Activated naive CD4-positive, alpha-beta T cell treated with anti-CD3 and anti-CD28 coated beads for 36 hours (primary cell): ENCODE results near the gene NDRG2. TPM values are rescaled to one million over a fixed set of nuclear protein-coding genes. Genes with fewer than 3 reads are reported as not detected.

ENCODE experiments used
- CTCF ChIA-PET: fragments of 350-600 bp; sonication (Branson Sonifier 250); formaldehyde crosslinking; loops from one replicate; lab custom pipeline; 2021; ENCODE audit warnings: antibody characterized with exemption; lab: Charles Lee
- DNase-seq: peaks from one replicate; pipeline ENCODE4 v3.0.0-alpha.2; 2020
- H3K27ac Mint-ChIP-seq: one replicate; pipeline ENCODE4 v1.8.0; 2021; ENCODE audit warnings: mild to moderate bottlenecking, mixed read lengths
- H3K27me3 Mint-ChIP-seq: one replicate; pipeline ENCODE4 v1.8.0; 2021; ENCODE audit warnings: low read depth, mixed read lengths
- H3K36me3 Mint-ChIP-seq: one replicate; pipeline ENCODE4 v1.8.0; 2021; ENCODE audit warnings: low read depth, mixed read lengths
- H3K4me1 Mint-ChIP-seq: one replicate; pipeline ENCODE4 v1.8.0; 2021; ENCODE audit warnings: low read depth, mixed read lengths
- H3K4me3 Mint-ChIP-seq: one replicate; pipeline ENCODE4 v1.8.0; 2021; ENCODE audit warnings: mild to moderate bottlenecking, moderate library complexity, mixed read lengths
- H3K9me3 Mint-ChIP-seq: one replicate; pipeline ENCODE4 v1.8.0; 2021; ENCODE audit warnings: mixed read lengths
- intact Hi-C: fragments of 100-400 bp; cut with micrococcal nuclease; formaldehyde crosslinking; loops from one replicate; pipeline ENCODE4 v1.15.1; 2023
- total RNA-seq, 2 experiments: library from RNA; stranded (reverse); gene quantifications; one replicate each; pipeline ENCODE4 v1.2.3, GENCODE V29; 2021

The NDRG2 gene
- total RNA-seq, 2 experiments from 2014 or later: 8.4 to 8.8 TPM

GRCh38 chr14:21066882-21067502, 42.1 kb upstream of the NDRG2 start:
- peaks cover 61% of the 10 kb centered on the region for H3K27me3 Mint-ChIP-seq
- peak; percentile 34 for DNase-seq
- H3K36me3 Mint-ChIP-seq: no peaks in the 10 kb centered on the region
- H3K27ac Mint-ChIP-seq: no peak overlapping the region
- peaks cover 29% of the 10 kb centered on the region for H3K4me1 Mint-ChIP-seq
- intact Hi-C loops: loop anchor here (10.0 kb wide), 1 partner anchor 488 kb away; no protein-coding TSS in a partner anchor
- H3K9me3 Mint-ChIP-seq: no peaks in the 10 kb centered on the region
- H3K4me3 Mint-ChIP-seq: no peak overlapping the region
- CTCF ChIA-PET: interaction anchor here (0.6 to 4.5 kb wide), 15 partner anchors 10 to 63 kb away, joined by 3 to 76 read pairs (median 4); no protein-coding TSS in a partner anchor

GRCh38 chr14:21063479-21063878, 38.6 kb upstream of the NDRG2 start:
- DNase-seq: no peak
- H3K4me3 Mint-ChIP-seq: no peak overlapping the region
- H3K36me3 Mint-ChIP-seq: no peaks in the 10 kb centered on the region
- CTCF ChIA-PET: interaction anchor here (0.6 to 1.0 kb wide), 3 partner anchors 29 to 52 kb away, joined by 3 to 5 read pairs (median 4); no protein-coding TSS in a partner anchor
- H3K27ac Mint-ChIP-seq: no peak overlapping the region
- peaks cover 33% of the 10 kb centered on the region for H3K27me3 Mint-ChIP-seq
- H3K4me1 Mint-ChIP-seq: peaks cover under 1% of the 10 kb centered on the region
- H3K9me3 Mint-ChIP-seq: no peaks in the 10 kb centered on the region
- intact Hi-C loops: loop anchor here (10.0 kb wide), 1 partner anchor 491 kb away; no protein-coding TSS in a partner anchor

DNA sequence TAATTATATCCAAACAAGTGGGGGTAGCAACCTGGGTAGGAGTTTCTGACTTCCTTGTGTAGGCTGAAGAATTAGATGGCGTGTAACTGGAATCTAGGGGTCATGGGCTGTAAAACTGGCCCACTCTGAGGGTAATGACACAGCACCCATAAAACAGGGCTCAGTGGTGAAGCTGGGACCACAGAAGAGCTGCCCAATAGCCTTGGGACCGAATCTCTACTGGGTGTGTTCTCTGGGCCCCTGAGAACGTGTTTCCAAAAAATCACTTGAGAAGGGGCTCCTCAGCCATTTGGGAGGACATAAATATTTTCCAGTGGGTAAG, 36.4 kb upstream of the NDRG2 start:
- H3K36me3 Mint-ChIP-seq: no peaks in the 10 kb centered on the region
- no peak for DNase-seq
- H3K27ac Mint-ChIP-seq: no peak overlapping the region
- intact Hi-C loops: loop anchor here (10.0 kb wide), 1 partner anchor 493 kb away; no protein-coding TSS in a partner anchor
- H3K4me3 Mint-ChIP-seq: no peak overlapping the region
- H3K9me3 Mint-ChIP-seq: no peaks in the 10 kb centered on the region
- H3K4me1 Mint-ChIP-seq: no peaks in the 10 kb centered on the region
- CTCF ChIA-PET: interaction anchor here (0.9 to 3.1 kb wide), 5 partner anchors 10 to 46 kb away, joined by 3 to 9 read pairs (median 3); no protein-coding TSS in a partner anchor
- H3K27me3 Mint-ChIP-seq: peaks cover 21% of the 10 kb centered on the region

- CTCF ChIA-PET: interaction anchor here (1.0 to 3.1 kb wide), 3 partner anchors 11 to 32 kb away, joined by 3 to 9 read pairs (median 3); no protein-coding TSS in a partner anchor
- peaks cover 18% of the 10 kb centered on the region for H3K27me3 Mint-ChIP-seq
- H3K36me3 Mint-ChIP-seq: no peaks in the 10 kb centered on the region
- H3K4me3 Mint-ChIP-seq: no peak overlapping the region
- no peaks in the 10 kb centered on the region for H3K9me3 Mint-ChIP-seq
- no peak for DNase-seq
- no peak overlapping the region for H3K27ac Mint-ChIP-seq
- no peaks in the 10 kb centered on the region for H3K4me1 Mint-ChIP-seq
- intact Hi-C loops: loop anchor here (10.0 kb wide), 1 partner anchor 494 kb away; no protein-coding TSS in a partner anchor
These were observed 35.9 kb upstream of the NDRG2 start for GRCh38 chr14:21060614-21061346.

GRCh38 chr14:21059842-21060613, 35.2 kb upstream of the NDRG2 start:
- no peak for DNase-seq
- Mint-ChIP-seq H3K9me3 (no peaks in the 10 kb centered on the region), H3K4me3 (no peak overlapping the region), H3K27ac (no peak overlapping the region), H3K27me3 (peaks cover 13% of the 10 kb centered on the region), H3K4me1 (no peaks in the 10 kb centered on the region), H3K36me3 (no peaks in the 10 kb centered on the region)
- intact Hi-C loops: loop anchor here (10.0 kb wide), 1 partner anchor 495 kb away; no protein-coding TSS in a partner anchor
- CTCF ChIA-PET: interaction anchor here (1.0 to 3.1 kb wide), 4 partner anchors 12 to 45 kb away, joined by 3 to 9 read pairs (median 4); no protein-coding TSS in a partner anchor

GRCh38 chr14:21058903-21059302, 34.0 kb upstream of the NDRG2 start:
- H3K36me3 Mint-ChIP-seq: no peaks in the 10 kb centered on the region
- no peak overlapping the region for H3K4me3 Mint-ChIP-seq
- no peak for DNase-seq
- H3K27me3 Mint-ChIP-seq: peaks cover 9% of the 10 kb centered on the region
- H3K4me1 Mint-ChIP-seq: no peaks in the 10 kb centered on the region
- CTCF ChIA-PET: interaction anchor here (0.7 to 1.8 kb wide), 3 partner anchors 29 to 58 kb away, joined by 3 to 5 read pairs (median 3); no protein-coding TSS in a partner anchor
- H3K27ac Mint-ChIP-seq: no peak overlapping the region
- intact Hi-C loops: no loop called here
- no peaks in the 10 kb centered on the region for H3K9me3 Mint-ChIP-seq

DNA sequence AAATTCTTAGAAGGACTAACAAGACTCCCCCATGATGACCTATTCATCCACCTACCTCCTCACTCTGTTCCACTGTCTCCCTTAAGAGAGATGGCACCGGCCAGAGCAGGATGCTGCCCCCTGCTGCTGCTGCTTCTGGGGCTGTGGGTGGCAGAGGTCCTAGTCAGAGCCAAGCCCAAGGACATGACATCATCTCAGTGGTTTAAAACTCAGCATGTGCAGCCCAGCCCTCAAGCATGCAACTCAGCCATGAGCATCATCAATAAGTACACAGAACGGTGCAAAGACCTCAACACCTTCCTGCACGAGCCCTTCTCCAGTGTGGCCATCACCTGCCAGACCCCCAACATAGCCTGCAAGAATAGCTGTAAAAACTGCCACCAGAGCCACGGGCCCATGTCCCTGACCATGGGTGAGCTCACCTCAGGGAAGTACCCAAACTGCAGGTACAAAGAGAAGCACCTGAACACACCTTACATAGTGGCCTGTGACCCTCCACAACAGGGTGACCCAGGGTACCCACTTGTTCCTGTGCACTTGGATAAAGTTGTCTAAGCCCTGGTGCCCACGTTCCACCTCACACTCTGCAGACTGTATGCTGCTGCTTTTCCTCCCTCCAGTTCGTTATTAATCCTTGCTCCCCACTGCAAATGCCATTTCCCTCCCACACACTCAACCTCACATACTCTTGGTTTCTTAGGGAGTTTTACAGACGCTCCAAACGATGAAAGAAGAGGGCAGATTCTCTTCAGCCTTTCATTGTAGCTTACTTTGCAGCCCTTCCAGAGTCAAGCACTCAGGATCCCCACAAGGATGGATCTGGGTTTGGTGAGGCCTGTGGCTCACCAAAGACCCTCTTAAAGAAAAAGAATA, 33.2 kb upstream of the NDRG2 start, which contains the start of gene RNASE8:
Gene RNASE8 (plus strand): TSS at position 20 of the 873 bp plus-strand sequence. CDS start 71 bp downstream, at position 91.
- H3K9me3 Mint-ChIP-seq: no peaks in the 10 kb centered on the region
- H3K4me3 Mint-ChIP-seq: no peak within 1 kb of the TSS
- no peak within 1 kb of the TSS for H3K27ac Mint-ChIP-seq
- peaks cover 9% of the 10 kb centered on the region for H3K27me3 Mint-ChIP-seq
- intact Hi-C loops: no loop called here
- H3K4me1 Mint-ChIP-seq: no peaks in the 10 kb centered on the region
- CTCF ChIA-PET: interaction anchor here (1.2 to 1.8 kb wide), 2 partner anchors 43 to 271 kb away, joined by 3 to 5 read pairs; no protein-coding TSS in a partner anchor
- H3K36me3 Mint-ChIP-seq: no peaks in the 10 kb centered on the region
- DNase-seq: no peak

GRCh38 chr14:21056520-21057163, 31.8 kb upstream of the NDRG2 start:
- no peak overlapping the region for H3K4me3 Mint-ChIP-seq
- H3K27ac Mint-ChIP-seq: no peak overlapping the region
- intact Hi-C loops: no loop called here
- H3K27me3 Mint-ChIP-seq: peaks cover 4% of the 10 kb centered on the region
- no peaks in the 10 kb centered on the region for H3K4me1 Mint-ChIP-seq
- no peaks in the 10 kb centered on the region for H3K9me3 Mint-ChIP-seq
- CTCF ChIA-PET: interaction anchor here (0.7 to 1.7 kb wide), 4 partner anchors 12 to 273 kb away, joined by 3 to 10 read pairs (median 3); no protein-coding TSS in a partner anchor
- H3K36me3 Mint-ChIP-seq: no peaks in the 10 kb centered on the region
- DNase-seq: no peak

DNA sequence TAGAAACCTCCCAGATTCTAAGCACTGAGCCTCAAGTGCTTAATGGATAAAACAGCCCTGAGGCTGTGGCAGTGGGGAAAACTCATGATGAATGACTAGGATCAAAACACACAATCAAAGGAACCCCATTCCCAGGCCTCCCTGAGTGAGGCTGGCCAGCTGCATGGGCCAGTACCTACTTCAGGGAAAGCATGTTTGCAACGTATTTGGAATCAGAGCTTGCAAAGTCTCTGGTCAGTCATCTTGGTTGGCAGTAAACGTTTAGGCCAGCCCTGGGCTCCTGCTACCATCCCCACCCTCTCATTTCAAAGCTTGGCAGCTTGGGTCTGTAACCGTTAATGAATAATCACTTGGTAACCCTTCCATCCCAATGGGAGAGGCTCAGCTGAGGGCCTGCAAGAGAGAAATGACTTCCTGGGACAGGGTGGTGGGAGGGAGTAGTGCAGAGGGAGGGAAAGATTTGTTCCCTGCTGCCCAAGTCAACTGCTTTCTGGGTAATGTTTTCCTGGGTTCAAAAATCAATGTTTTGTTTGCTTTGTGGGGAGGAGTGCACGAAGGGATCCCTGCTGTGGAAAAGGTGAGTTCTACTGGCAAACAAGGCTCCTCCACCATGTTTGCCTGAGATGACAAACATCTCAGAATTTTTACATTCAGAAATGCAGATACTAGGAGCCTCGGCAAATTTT, 30.7 kb upstream of the NDRG2 start:
- Mint-ChIP-seq H3K36me3 (no peaks in the 10 kb centered on the region), H3K9me3 (no peaks in the 10 kb centered on the region), H3K27me3 (peaks cover 3% of the 10 kb centered on the region), H3K4me3 (no peak overlapping the region), H3K4me1 (no peaks in the 10 kb centered on the region), H3K27ac (no peak overlapping the region)
- DNase-seq: no peak
- intact Hi-C loops: no loop called here
- CTCF ChIA-PET: interaction anchor here (1.2 to 1.7 kb wide), 2 partner anchors 11 to 41 kb away, joined by 3 to 10 read pairs; no protein-coding TSS in a partner anchor

DNA sequence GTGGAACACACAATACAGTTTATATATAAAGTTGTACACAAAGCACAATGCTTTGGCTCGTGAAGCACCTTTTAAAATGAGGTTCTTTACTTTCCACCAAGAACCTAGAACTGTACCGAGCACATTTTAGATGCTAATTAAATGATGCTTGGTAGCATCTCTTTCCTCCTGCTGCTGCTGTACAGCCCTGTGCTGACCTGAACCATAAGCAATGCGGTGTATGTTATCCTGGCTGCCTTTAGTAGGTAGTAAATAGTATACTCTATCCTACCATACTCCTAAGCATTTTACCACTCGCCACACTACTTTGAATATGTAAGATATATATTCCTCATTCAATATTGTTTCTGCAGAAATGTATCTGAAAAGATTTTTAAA, 29.9 kb upstream of the NDRG2 start:
- CTCF ChIA-PET: no interaction called here
- H3K36me3 Mint-ChIP-seq: no peaks in the 10 kb centered on the region
- intact Hi-C loops: no loop called here

More for the DNA sequence above, 29.9 kb upstream of the NDRG2 start:
- H3K27ac Mint-ChIP-seq: no peak overlapping the region
- H3K27me3 Mint-ChIP-seq: no peaks in the 10 kb centered on the region
- DNase-seq: no peak
- no peaks in the 10 kb centered on the region for H3K9me3 Mint-ChIP-seq
- no peak overlapping the region for H3K4me3 Mint-ChIP-seq
- no peaks in the 10 kb centered on the region for H3K4me1 Mint-ChIP-seq
